Activated effector memory CD4-positive, alpha-beta T cell treated with anti-CD3 and anti-CD28 coated beads, Interleukin-2, amount 50 U/mL, for 16 hours (primary cell): ENCODE results near the gene ZNF398.
"Not testable (repeated sequence)": the region's sequence is repeated elsewhere in the genome, so short reads cannot be mapped to it uniquely, and the experiment has no call there.

Source experiments
- DNase-seq: peaks from one replicate; pipeline ENCODE4 v3.0.0-alpha.2; 2020

The ZNF398 gene, protein sequence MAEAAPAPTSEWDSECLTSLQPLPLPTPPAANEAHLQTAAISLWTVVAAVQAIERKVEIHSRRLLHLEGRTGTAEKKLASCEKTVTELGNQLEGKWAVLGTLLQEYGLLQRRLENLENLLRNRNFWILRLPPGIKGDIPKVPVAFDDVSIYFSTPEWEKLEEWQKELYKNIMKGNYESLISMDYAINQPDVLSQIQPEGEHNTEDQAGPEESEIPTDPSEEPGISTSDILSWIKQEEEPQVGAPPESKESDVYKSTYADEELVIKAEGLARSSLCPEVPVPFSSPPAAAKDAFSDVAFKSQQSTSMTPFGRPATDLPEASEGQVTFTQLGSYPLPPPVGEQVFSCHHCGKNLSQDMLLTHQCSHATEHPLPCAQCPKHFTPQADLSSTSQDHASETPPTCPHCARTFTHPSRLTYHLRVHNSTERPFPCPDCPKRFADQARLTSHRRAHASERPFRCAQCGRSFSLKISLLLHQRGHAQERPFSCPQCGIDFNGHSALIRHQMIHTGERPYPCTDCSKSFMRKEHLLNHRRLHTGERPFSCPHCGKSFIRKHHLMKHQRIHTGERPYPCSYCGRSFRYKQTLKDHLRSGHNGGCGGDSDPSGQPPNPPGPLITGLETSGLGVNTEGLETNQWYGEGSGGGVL

GRCh38 chr7:149147072-149147751 lies at the start of gene ZNF398:
Gene ZNF398, plus strand, starts transcription at chr7:149147453. Its CDS starts 290 bp downstream, at chr7:149147743.
- peak; percentile 92 for DNase-seq

DNA sequence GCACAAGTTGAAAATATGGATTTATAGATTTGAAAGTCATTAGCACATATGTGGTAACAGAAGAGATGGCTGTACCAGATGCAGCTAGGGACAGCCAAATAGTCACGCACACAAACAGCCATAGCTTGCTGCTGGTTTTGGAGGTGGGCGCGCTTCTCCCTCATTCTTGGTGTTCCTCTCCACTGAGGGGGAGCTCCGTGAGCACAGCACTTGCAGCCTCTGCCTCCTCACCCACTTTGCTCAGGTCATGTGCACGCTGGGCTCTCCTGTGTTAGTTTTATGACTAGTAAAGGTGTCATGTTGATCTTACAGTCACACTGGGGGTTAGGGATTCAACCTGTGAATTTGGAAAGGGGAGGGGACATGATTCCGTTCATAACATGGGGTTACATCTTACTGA lies 48.2 kb upstream of the ZNF398 start:
- no peak for DNase-seq

DNA sequence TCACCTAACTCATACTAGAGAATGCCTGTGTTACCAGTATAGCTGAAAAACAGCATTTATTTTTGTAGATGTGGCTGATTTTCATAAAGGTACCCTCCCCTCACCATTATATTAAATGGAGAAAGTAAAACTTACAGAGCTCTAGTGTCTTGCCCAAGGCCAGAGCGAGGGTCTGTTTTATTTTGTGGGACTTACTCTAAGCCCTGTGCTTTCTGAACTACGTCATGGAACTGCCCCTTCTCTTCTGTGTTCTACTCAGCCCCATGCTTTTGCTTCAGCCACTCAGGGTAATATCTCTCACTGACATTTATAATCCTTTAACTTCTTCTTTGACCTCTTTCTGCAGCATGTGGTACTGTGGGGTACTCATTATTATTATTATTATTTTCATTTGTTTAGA lies 46.4 kb upstream of the ZNF398 start:
- DNase-seq: no peak

DNA sequence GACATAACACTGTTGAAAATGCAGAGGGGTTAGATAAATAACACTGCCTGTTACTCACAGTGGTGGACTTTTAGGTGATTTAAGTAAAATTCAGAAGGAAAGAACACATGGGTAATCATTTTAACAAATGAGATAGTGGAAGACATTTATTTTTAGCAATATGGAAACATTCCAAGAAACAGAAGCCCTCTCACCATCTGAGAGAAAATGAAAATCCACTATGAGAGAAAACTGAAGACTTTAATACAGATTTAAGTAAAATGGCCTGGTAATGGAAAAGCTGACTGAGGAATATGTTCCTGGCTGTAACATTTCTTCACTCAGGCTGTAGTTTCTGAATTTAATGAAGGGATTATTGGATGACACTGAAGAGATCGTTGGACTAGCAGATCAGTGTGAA lies 44.6 kb upstream of the ZNF398 start:
- no peak for DNase-seq

DNA sequence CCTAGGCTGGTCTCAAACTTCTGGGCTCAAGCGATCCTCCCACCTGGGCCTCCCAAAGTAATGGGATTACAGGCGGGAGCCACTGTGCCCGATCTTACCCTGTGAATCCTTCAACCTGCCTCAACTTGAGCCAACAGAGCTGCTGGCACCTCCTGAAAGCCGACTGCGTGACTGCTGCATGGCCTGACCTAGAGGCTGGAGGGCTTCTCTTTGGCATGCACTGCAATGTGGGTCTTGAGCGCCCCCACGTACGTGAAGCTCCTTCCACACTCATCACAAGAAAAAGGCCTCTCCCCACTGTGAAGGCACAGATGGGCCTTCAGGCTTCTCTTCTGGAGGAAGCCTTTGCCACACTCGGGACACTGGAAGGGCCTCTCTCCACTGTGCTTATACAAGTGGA lies 43.8 kb upstream of the ZNF398 start:
- no peak for DNase-seq

GRCh38 chr7:149104214-149104613 lies 43.0 kb upstream of the ZNF398 start:
- DNase-seq: no peak

DNA sequence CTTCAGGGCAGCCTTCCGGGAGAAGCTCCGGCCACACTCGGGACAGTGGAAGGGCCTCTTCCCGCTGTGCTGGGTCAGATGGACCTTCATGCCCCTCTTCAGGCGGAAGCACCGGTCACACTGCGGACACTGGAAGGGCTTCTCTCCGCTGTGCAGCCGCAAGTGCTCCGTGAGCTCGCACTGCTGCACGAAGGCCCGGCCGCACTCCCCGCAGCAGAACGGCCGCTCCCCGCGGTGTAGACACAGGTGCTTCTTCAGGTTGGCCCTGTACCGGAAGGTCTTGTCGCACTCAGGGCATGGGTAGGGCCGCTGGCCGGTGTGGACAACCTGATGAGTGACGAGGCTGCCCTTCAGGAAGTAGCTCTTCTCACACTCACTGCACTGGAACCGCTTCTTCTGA lies 42.5 kb upstream of the ZNF398 start:
- no peak for DNase-seq

DNA sequence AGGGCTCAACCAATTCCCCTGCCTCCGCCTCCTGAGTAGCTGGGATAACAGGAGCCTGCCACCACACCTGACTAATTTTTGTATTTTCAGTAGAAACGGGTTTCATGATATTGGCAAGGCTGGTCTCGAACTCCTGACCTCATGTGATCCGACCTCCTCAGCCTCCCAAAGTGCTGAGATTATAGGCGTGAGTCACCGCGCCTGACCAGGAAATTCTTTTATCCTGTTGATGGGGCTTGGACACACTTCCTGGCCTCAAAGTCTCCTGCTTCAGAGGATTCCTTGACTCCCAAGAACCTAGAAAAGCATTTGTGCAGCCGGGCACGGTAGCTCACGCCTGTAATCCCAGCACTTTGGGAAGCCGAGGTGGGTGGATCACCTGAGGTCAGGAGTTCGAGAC lies 37.3 kb upstream of the ZNF398 start:
- DNase-seq: no peak

DNA sequence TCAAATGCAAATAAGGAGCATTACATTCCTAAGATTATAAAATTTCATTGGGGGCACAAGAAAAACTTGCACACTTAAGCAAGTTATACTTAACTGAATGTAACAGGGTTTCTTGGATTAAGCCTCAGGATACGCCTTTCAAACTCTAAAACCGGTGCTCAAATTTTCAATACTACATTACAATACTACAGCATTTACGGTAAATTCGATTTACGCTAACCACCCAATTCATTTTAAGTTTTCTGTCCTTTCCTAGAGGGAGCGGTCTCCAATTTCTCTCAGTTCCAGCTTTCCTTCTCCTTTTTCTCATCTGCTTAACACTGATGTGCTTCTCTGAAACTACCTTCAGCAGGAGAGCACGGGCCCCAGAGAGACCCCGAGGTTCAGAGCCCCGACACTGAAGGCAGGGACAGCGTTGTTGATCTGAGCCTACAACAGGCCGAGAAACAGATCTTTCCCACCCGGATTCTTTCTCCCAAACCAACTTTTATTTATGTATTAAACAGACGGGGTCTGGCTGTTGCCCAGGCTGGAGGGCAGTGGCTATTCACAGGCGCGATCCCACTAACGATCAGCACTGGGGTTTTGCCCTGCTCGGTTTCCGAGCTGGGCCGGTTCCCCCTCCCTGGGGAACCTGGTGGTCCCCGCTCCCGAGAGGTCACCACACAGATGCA lies 21.9 kb upstream of the ZNF398 start:
- no peak for DNase-seq

- peak; percentile 99 for DNase-seq
These were observed 21.2 kb upstream of the ZNF398 start, which contains the start of gene ZNF425 for GRCh38 chr7:149125863-149126661. Gene ZNF425, minus strand, starts transcription at chr7:149126324. Its CDS starts 111 bp downstream, at chr7:149126213.

DNA sequence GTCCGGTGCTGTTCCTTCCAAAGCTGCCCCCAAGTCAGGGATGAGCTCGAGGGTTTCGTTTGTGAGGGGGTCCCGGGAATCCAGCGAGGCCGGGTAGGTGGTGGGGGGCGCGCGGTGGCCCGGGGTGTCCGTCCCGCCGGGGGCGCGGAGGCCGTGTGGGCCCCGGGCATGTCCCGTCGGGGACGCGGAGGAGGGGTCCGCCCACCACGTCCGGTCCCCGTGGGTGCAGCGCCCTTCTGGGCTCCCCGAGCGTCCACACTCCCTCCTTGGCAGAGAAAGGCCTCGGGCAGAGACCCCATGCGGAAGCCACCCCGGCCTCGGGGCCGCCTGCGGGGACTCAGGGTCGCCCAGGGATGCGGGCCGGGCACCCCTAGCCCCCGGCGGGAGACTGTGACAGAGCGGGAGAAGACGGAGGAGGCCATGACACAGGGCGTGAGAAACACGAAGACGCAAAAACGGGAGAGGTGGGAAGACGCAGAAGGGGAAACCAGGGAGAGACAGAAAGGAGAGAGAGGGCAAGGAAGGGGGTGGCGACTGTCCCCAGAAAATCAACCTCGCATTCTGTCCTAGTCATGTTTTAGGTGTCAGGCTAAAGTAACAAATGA lies 20.5 kb upstream of the ZNF398 start:
- peak; percentile 88 for DNase-seq

GRCh38 chr7:149130572-149131198 lies 16.6 kb upstream of the ZNF398 start:
- DNase-seq: peak; percentile 24

- no peak for DNase-seq
These were observed 14.1 kb upstream of the ZNF398 start for GRCh38 chr7:149133028-149133710.

- no peak for DNase-seq
These were observed 11.1 kb upstream of the ZNF398 start for GRCh38 chr7:149136118-149136517.

DNA sequence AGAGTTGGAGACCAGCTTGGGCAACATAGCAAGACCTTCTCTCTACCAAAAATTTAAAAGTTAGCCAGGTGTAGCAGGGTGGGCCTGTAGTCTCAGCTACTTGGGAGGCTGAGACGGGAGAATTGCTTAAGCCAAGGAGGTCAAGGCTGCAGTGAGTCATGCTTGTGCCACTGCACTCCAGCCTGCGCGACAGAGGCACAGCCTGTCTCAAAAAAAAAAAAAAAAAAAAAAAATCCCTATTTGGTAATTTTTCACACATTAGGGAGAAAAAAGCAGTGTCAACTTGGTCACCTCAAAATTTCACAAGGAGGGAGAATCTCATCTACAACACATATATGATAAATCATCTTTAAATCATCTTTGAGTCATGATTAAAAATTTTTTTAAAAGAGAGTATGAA lies 6.4 kb upstream of the ZNF398 start:
- no peak for DNase-seq

- DNase-seq: no peak
These were observed 5.4 kb upstream of the ZNF398 start for GRCh38 chr7:149141893-149142292.

DNA sequence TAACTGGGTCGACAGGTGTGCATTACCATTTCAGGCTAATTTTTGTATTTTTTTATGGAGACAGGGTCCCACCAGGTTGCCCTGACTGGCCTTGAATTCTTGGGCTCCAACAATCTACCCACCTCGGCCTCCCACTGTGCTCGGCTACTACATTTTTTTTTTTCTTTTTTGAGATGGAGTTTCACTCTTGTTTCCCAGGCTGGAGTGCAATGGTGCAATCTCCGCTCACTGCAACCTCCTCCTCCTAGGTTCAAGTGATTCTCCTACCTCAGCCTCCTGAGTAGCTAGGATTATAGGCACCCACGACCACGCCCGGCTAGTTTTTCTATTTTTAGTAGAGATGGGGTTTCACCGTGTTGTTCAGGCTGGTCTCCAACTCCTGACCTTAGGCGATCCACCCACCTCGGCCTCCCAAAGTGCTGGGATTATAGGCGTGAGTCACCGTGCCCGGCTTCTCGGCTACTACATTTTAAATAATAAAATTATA lies 2.8 kb upstream of the ZNF398 start:
- DNase-seq: not testable (repeated sequence)

DNA sequence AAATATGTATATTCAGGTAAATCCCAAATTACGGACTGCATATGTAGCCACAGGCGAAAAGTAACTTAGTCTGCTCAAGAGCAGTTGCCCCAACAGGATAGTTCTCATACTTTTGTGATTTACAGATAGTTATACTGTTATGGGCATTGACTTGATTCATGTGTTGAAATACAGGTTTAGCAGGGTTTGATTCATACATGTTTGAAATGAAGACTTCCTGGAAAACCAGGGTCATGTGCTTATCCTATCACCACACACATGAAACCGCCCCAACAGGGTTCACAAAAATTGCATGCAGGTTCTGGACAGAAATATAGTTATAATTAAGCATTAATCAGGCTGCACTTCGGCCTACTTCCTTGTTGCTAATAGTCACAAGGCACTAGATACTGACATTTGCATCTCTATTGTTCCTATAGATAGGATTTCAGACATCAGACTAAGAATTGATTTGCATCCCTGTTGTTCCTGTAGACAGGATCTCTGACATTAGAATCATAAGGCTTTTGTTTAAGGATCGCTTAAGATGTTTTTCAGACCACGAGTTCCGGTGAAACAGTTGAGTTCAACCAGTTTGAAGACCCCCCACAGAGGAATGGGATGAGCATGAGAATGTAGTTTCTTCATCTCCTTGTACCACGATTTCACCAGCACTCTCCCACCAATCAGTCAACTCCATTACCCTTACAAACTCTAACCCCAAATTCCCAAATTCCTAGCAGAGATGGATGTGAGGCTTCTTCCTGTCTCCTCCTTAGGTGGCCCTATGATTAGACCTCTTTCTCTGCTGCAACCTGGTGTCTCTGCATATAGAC lies 2.0 kb upstream of the ZNF398 start:
- DNase-seq: no peak

GRCh38 chr7:149147752-149148653 lies 750 bp downstream of the ZNF398 start:
- DNase-seq: peak; percentile 89
